ENCODE measurements around the gene CPT2. TPM values are rescaled to one million over a fixed set of nuclear protein-coding genes. Genes with fewer than 3 reads are reported as not detected.

Gene CPT2
- 8.6 TPM for polyA plus RNA-seq (2013, experiment 1 of 2; ENCODE audit: insufficient read length)
- 8.3 TPM for polyA plus RNA-seq (2013, experiment 2 of 2; ENCODE audit: insufficient read length)

GRCh38 chr1:53196485-53197290 is at the start of gene CPT2:
CPT2 (plus strand) TSS chr1:53196824; CDS start chr1:53196944, 120 bp downstream.
- DNase-seq: peak; percentile 92

- DNase-seq: no peak
Measured at GRCh38 chr1:53147174-53147573, 49.5 kb upstream of the CPT2 start.

- peak; percentile 74 for DNase-seq
Measured at GRCh38 chr1:53148123-53148522, 48.5 kb upstream of the CPT2 start.

GRCh38 chr1:53153752-53154151 is 42.9 kb upstream of the CPT2 start:
- no peak for DNase-seq

GRCh38 chr1:53154859-53155438 is 41.7 kb upstream of the CPT2 start:
- no peak for DNase-seq

- DNase-seq: no peak
Measured at GRCh38 chr1:53155534-53155933, 41.1 kb upstream of the CPT2 start.

GRCh38 chr1:53155945-53156344 is 40.7 kb upstream of the CPT2 start:
- DNase-seq: no peak

GRCh38 chr1:53156783-53157182 is 39.8 kb upstream of the CPT2 start:
- no peak for DNase-seq

- no peak for DNase-seq
Measured at GRCh38 chr1:53158900-53159299, 37.7 kb upstream of the CPT2 start.

- DNase-seq: no peak
Measured at GRCh38 chr1:53160924-53161378, 35.7 kb upstream of the CPT2 start.

GRCh38 chr1:53162621-53163020 is 34.0 kb upstream of the CPT2 start:
- no peak for DNase-seq

- DNase-seq: no peak
Measured at GRCh38 chr1:53163291-53163768, 33.3 kb upstream of the CPT2 start.

GRCh38 chr1:53165408-53165961 is 31.1 kb upstream of the CPT2 start:
- DNase-seq: no peak

GRCh38 chr1:53166366-53166765 is 30.3 kb upstream of the CPT2 start:
- DNase-seq: no peak

GRCh38 chr1:53166912-53167311 is 29.7 kb upstream of the CPT2 start:
- no peak for DNase-seq

GRCh38 chr1:53172426-53173128 is 24.0 kb upstream of the CPT2 start:
- peak; percentile 51 for DNase-seq

GRCh38 chr1:53174971-53175913 is 21.4 kb upstream of the CPT2 start:
- no peak for DNase-seq

GRCh38 chr1:53176452-53177208 is 20.0 kb upstream of the CPT2 start:
- DNase-seq: no peak

- DNase-seq: peak; percentile 72
Measured at GRCh38 chr1:53180226-53180625, 16.4 kb upstream of the CPT2 start.

- no peak for DNase-seq
Measured at GRCh38 chr1:53180951-53181350, 15.7 kb upstream of the CPT2 start.

GRCh38 chr1:53182111-53182593 is 14.5 kb upstream of the CPT2 start:
- DNase-seq: peak; percentile 74
